HEK293 (cell line): ENCODE measurements around the gene SLC46A1.

Experiments used
- CTCF ChIA-PET: fragments of 350-600 bp; formaldehyde crosslinking; extraction: SDS; loops from one replicate; lab custom pipeline; 2021; ENCODE audit warnings: antibody characterized with exemption; lab: Yijun Ruan, JAX
- POLR2A ChIA-PET: fragments of 300-600 bp; formaldehyde crosslinking; extraction: SDS; loops from one replicate; lab custom pipeline; 2020; ENCODE audit warnings: antibody characterized with exemption, inconsistent platforms; lab: Yijun Ruan, JAX
- H3K27ac ChIP-seq: fragments of 200-500 bp; sonication (Bioruptor generic); 2 replicates; pipeline ENCODE4 v1.5.1; 2014; ENCODE audit warnings: low read depth, low read length, control low read depth, inconsistent platforms; ENCODE audit errors: extremely low read depth
- H3K36me3 ChIP-seq, 2 experiments: fragments of 200-500 bp in 1 of 2; sonication (Bioruptor generic) in 1 of 2; 1 replicate in 1 of 2; 2 replicates in 1 of 2; pipeline ENCODE4 v1.5.1; 2014 to 2017; ENCODE audit warnings: inconsistent platforms in 2 of 2, low read length in 2 of 2; ENCODE audit not compliant: control insufficient read depth in 2 of 2, insufficient read depth in 1 of 2
- H3K4me1 ChIP-seq: fragments of 200-500 bp; sonication (Bioruptor generic); 2 replicates; pipeline ENCODE4 v1.5.1; 2014; ENCODE audit warnings: mild to moderate bottlenecking, low read length, inconsistent platforms; ENCODE audit not compliant: control insufficient read depth, insufficient read depth
- H3K4me3 ChIP-seq: 2 replicates; pipeline ENCODE4 v1.5.1; 2011; ENCODE audit warnings: low read depth, mild to moderate bottlenecking, control low read depth, low read length, moderate library complexity
- H3K9me3 ChIP-seq: fragments of 200-500 bp; sonication (Bioruptor generic); 2 replicates; pipeline ENCODE4 v1.5.1; 2014; ENCODE audit warnings: low read depth, low read length, inconsistent platforms; ENCODE audit not compliant: control insufficient read depth, insufficient read depth
- TRIM28 ChIP-seq: IDR thresholded peaks from 2 replicates; pipeline ENCODE4 v1.6.1; 2011; ENCODE audit warnings: low read length, control low read depth, borderline replicate concordance
- ZBTB1 ChIP-seq: fragments of 450-650 bp; formaldehyde crosslinking; IDR thresholded peaks from 2 replicates; pipeline ENCODE4 v1.5.1; 2016; ENCODE audit warnings: missing biosample characterization, missing genetic modification characterization
- ZBTB10 ChIP-seq: fragments of 450-650 bp; formaldehyde crosslinking; IDR thresholded peaks from 2 replicates; pipeline ENCODE4 v1.5.1; 2016; ENCODE audit warnings: missing biosample characterization, missing genetic modification characterization
- ZBTB49 ChIP-seq: fragments of 450-650 bp; formaldehyde crosslinking; IDR thresholded peaks from 2 replicates; pipeline ENCODE4 v1.5.1; 2016; ENCODE audit warnings: missing biosample characterization, missing genetic modification characterization, low read depth
- ZBTB8A ChIP-seq: fragments of 450-650 bp; formaldehyde crosslinking; IDR thresholded peaks from 2 replicates; pipeline ENCODE4 v1.5.1; 2016; ENCODE audit warnings: missing biosample characterization, missing genetic modification characterization
- ZNF10 ChIP-seq: fragments of 450-650 bp; formaldehyde crosslinking; IDR thresholded peaks from 2 replicates; pipeline ENCODE4 v1.5.1; 2017; ENCODE audit warnings: missing biosample characterization, missing genetic modification characterization
- ZNF223 ChIP-seq: fragments of 450-650 bp; formaldehyde crosslinking; IDR thresholded peaks from 2 replicates; pipeline ENCODE4 v1.5.1; 2016; ENCODE audit warnings: missing biosample characterization, missing genetic modification characterization
- ZNF510 ChIP-seq: fragments of 450-650 bp; formaldehyde crosslinking; IDR thresholded peaks from 2 replicates; pipeline ENCODE4 v1.5.1; 2018; ENCODE audit warnings: mild to moderate bottlenecking, missing genetic modification characterization, missing biosample characterization; ENCODE audit not compliant: insufficient replicate concordance
- ZNF518A ChIP-seq: fragments of 450-650 bp; formaldehyde crosslinking; conservative IDR thresholded peaks from 2 replicates; pipeline ENCODE4 v1.5.1; 2016; ENCODE audit warnings: low read depth, missing biosample characterization, missing genetic modification characterization
- ZNF529 ChIP-seq: fragments of 450-650 bp; formaldehyde crosslinking; IDR thresholded peaks from 2 replicates; pipeline ENCODE4 v1.5.1; 2017; ENCODE audit warnings: missing genetic modification characterization, missing biosample characterization; ENCODE audit not compliant: insufficient replicate concordance
- ZNF658 ChIP-seq: fragments of 450-650 bp; formaldehyde crosslinking; IDR thresholded peaks from 2 replicates; pipeline ENCODE4; 2016; ENCODE audit warnings: missing biosample characterization, missing genetic modification characterization
- ZNF677 ChIP-seq: fragments of 450-650 bp; IDR thresholded peaks from 2 replicates; pipeline ENCODE4 v1.5.0; 2018; ENCODE audit warnings: missing biosample characterization, mild to moderate bottlenecking, missing genetic modification characterization, moderate library complexity
- ZSCAN23 ChIP-seq: fragments of 450-650 bp; formaldehyde crosslinking; IDR thresholded peaks from 2 replicates; pipeline ENCODE4 v1.5.1; 2016; ENCODE audit warnings: missing biosample characterization, missing genetic modification characterization

The SLC46A1 gene

GRCh38 chr17:28363776-28364650 is 42.0 kb downstream of the SLC46A1 start (continued):
- TF ChIP-seq ZNF518A (no peak), ZNF510 (tag by site-specific recombination) (no peak), ZBTB1 (tag by site-specific recombination) (no peak), ZNF658 (no peak), ZNF529 (tag by site-specific recombination) (no peak)

GRCh38 chr17:28363186-28363585 is 42.8 kb downstream of the SLC46A1 start:
- no peaks in the 10 kb centered on the region for H3K9me3 ChIP-seq
- CTCF ChIA-PET = no interaction called here
- no peak overlapping the region for H3K4me3 ChIP-seq
- POLR2A ChIA-PET = interaction anchor here (2.3 kb wide), 1 partner anchor 27 kb away, joined by 9 read pairs; the partner anchor contains the start of genes IFT20 and TNFAIP1
- peaks cover 2% of the 10 kb centered on the region; the same call in 1 of the 2 replicates for H3K4me1 ChIP-seq
- no peak overlapping the region for H3K27ac ChIP-seq
- H3K36me3 ChIP-seq = peaks cover 28 to 65% of the 10 kb centered on the region in 2 experiments
- TF ChIP-seq ZNF10 (tag by site-specific recombination) (no peak), ZBTB8A (no peak), ZNF677 (tag by site-specific recombination) (no peak), TRIM28 (no peak), ZBTB10 (tag by site-specific recombination) (no peak), ZBTB49 (no peak), ZSCAN23 (tag by site-specific recombination) (no peak), ZNF223 (no peak)
